SHP77 (cell line): ENCODE results near the gene NXPE3.
"Not testable (repeated sequence)": the region's sequence is repeated elsewhere in the genome, so short reads cannot be mapped to it uniquely, and the experiment has no call there.

Experiments used
- DNase-seq, 2 experiments: peaks; one replicate each; lab custom pipeline; 2025; lab: John Stamatoyannopoulos, UW

Gene NXPE3

DNA sequence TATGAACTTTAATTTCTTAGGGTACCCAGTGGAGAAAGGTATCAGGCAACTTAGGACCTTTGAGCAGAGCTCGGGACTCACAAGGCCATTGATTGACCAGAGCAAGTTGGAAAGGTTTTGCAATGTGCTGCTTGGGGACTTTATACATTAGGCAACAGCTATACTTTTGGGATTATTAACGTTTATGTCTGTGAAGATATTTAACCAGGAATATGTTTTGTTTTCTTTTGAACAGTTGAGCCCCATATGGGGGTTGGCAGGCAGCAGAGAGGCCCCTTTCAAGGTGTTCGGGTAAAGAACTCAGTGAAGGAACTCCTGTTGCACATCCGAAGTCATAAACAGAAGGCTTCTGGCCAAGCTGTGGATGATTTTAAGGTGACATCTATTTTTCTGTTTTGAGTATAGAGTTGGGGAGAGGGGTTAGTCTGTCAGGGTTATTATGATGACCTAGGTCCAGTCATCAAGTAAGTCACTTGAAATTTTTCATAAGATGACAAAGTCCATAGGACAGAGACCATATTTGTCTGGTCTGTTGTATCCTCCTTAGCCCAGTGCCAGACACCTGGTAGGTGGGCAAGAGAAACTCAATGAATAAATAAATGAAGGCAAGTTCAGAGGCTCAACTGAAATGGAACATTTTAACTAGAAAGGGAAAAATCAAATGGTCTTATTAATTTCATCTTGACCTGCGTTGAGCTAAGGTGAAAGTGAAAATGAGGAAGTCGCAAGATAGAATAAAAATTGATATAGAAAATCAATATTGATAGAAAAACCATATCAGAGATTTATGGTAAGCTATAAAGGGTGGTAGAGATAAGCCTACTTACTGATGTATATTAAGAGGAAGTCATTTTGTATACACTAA, 73.1 kb downstream of the NXPE3 start:
- DNase-seq = no peak

GRCh38 chr3:101852983-101853840, 74.2 kb downstream of the NXPE3 start:
- DNase-seq = no peak

GRCh38 chr3:101853982-101854381, 75.0 kb downstream of the NXPE3 start:
- DNase-seq = no peak

DNA sequence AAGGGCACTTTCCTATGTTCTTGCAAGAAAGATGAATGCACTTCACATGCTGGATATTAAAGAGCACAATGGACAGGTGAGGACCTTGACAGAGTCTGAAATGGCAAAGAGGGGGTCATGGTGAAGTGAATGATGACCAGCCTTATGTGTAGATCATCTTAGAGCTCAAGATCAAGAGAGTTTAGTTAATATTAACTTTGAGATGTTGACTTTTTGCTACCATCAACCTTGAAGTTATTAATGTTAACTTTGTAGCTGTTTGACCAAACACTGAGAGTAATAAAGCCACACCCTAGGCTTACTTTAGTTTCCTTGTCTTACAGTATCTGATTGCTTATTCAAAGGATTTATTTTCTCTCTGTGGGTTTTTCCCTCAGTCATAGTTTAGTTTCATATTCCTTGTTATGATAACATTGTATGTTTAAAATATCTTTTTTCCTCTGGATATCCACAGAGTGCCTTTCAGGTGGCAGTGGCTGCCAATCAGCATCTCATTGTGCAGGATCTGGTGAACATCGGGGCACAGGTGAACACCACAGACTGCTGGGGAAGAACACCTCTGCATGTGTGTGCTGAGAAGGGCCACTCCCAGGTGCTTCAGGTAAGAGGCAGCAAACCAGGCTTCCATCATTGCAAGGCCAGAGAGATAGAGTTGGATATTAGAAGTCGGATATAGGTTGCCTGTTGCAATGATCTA, 75.7 kb downstream of the NXPE3 start:
- DNase-seq = no peak

DNA sequence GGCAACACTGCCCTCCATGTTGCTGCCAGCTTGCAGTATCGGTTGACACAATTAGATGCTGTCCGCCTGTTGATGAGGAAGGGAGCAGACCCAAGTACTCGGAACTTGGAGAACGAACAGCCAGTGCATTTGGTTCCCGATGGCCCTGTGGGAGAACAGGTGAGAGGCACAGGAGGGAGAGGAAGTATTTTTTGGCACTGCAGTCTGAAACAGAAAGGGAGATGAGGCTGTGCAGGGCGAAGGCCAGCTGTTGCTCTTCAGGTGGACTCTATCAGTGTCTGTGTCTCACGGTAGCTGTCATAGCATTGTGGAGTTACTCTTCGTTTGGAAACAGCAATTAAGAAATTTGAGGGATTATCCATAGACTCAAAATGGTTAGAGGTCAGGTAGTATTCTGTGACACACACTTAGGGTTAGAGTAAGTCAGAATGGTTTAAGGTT, 78.3 kb downstream of the NXPE3 start:
- no peak for DNase-seq

DNA sequence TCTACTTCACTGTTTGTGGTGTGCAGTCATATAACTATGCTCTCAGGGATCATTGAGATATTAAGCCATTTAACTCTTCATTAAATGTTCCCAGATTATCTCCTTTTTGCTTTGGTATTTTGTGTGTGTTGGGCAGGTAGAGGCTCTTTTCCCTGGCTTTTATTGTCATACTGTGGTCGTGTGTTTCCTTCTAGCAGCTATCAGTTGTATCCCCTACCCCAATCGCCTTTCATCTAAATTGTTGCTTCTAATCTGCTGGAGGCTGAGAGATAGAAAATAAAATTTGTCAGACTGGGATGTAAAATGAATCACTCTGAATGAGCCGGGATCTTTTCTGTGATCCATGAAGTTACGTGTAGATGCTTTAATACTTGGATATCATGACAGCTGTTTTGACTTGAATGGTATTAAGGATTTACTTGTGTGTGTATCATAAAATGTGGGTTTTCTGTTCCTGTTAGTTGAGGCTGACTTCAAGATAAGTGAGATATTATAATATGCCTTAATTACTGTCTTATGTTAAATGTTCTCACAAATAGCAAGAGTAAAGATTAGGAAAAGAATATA, 79.5 kb downstream of the NXPE3 start:
- DNase-seq = no peak

DNA sequence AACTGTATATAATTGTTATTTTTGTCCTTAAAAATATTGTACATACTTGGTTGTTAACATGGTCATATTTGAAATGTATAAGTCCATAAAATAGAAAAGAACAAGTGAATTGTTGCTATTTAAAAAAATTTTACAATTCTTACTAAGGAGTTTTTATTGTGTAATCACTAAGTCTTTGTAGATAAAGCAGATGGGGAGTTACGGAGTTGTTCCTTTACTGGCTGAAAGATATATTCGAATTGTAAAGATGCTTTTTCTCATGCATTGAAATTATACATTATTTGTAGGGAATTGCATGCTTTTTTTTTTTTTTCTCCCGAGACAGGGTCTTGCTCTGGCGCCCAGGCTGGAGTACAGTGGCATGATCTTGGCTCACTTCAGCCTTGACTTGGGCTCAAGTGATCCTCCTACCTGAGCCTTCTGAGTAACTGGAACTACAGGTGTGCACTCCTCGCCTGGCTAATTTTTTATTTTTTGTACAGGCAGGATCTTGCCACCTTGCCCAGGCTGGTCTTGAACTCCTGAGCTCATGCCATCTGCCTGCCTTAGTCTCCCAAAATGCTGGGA, 81.0 kb downstream of the NXPE3 start:
- DNase-seq = no peak

DNA sequence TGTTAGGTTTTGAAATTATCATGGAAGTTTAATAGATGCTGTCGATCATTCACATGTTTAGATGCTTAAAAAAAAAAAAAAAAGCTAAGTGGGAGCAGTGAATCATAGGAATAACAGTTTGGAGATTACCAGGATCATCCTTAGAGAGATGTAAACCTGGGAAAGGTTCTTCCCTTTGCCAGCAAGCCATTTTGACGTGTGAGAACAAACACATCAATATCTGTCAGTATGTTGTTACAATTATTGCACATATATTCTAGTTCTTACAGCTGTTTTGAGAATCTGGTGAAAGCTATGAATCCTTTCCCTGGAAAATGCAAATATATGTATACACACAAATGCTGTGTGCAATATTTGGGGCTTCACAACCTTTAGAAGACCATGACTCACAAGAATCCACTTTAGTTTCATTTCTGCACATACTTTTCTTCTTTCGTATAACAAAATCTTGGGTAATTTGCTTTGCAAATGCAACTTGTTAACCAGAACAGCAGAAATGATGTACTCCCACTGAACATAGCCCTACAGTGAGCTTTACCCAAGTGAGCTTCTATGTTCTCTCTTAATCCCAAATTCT, 82.3 kb downstream of the NXPE3 start:
- DNase-seq = no peak

DNA sequence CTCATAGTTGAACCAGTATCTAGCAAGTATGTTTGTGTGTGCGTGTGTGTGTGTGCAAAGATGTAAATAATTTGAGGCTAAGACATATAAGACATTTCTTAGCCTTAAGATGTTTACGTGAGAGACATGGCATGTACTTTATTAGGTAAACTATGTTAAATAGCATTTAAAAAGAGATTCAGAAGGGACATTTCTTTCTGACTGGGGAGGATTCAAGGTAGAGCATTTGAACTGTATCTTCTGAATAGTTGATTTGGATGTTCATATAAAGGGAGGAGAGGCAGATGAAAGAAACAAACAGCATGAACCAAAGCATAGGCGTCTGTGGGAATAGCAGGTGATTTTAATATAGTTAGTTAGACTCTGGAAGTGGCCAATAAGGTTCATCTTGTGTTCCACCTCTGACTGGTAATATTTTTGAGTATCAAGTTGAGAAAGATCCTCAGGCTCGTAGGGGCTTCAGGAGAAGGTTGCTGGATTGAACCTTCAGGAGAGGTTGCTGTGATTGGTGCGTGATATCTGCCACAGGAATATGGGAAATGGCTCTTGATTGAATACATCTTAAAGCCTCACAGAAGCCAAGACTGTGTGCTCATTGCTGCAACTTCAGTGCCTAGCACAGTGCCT, 82.9 kb downstream of the NXPE3 start:
- DNase-seq = no peak

GRCh38 chr3:101862416-101863165, 83.6 kb downstream of the NXPE3 start:
- DNase-seq = no peak

- not testable (repeated sequence) for DNase-seq
Observed at GRCh38 chr3:101864926-101865325, 85.9 kb downstream of the NXPE3 start.

DNA sequence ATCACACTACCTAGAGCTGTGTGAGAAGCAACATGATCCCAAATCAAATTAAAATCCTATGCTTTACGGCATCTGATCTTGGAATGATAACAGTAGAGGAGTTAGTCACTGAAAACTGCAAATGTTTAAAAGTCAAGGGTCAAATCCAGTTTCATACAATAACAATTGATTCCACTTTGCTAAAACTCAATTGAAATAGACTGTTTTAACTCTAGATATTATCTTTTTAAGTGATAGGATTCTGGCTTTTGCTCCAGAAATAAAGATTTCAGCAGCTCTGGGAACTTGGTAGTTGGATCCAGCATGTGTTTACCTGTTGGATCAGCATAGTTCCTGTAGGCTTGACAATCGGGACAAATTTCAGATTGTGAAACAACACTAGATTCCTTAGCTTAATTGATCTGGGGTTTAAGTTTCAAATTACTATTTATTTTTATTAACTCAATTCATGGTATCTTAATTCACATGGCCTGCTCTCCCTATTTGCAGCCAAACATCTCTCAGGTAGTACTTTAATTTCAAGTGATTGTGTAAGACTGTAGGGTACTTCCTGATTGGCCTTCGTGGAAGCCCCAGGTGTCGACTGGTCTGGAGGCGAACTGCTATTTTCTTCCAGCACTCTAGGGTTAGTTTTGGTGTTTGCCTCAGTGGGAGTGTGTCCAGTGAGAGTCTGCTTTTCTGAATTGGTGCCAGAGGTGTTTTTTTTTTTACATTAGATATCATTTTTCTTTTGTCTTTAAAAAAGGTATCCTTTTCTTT, 86.9 kb downstream of the NXPE3 start:
- no peak for DNase-seq

GRCh38 chr3:101867511-101867910, 88.5 kb downstream of the NXPE3 start:
- no peak for DNase-seq

DNA sequence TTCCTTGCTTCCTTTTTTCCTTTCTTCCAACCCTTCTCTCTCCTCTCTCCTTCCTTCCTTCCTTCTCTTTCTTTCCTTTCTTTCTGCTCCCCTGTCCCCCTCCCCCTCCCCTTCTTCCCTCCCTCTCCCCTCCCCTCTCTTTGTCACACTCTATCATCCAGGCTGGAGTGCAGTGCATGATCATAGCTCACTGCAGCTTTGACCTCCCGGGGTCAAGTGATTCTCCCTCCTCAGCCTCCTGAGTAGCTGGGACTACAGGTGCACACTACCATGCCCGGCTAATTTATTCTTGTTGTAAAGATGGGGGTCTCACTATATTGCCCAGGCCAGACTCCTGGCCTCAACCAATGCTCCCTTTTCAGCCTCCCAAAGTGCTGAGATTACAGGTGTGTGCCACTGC, 89.0 kb downstream of the NXPE3 start:
- DNase-seq = no peak

DNA sequence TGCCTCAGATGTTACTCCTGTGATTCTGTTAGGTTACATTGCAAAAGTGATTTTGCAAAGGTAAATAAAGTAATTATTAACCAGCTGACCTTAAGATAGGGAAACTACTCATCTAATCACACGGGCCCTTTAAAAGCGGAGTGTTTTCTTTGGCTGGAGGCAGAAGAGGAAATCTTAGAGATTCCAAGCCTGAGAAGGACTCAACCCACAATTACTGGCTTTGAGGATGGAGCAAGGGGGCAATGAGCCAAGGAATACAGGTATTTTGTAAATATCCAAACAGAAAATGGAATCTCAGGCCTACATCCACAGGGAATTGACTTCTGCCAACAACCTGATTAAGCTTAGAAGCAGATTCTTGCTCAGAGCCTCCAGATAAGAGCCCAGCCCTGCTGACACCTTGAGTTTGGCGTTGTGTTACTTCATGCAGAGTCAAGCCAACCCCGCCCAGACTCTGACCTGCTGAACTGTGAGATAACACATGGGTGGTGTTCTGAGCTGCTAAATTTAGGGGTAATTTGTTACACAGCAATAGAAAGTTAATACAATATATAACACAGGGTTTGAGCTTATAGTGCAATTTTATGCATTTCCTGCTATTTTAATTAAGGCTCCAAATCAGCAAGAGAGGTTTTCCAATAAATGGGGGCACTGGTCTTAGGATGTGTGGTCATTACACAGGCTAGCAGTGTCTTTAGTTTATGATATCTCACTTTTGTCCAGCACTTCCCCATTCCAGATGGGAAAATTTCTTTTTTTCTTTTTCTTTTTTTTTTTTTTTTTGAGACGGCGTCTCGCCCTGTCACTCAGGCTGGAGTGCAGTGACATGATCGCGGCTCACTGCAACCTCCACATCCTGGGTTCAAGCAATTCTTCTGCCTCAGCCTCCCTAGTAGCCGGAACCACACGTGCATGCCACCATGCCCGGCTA, 89.8 kb downstream of the NXPE3 start:
- no peak for DNase-seq

GRCh38 chr3:101870138-101870537, 91.1 kb downstream of the NXPE3 start:
- DNase-seq = no peak

DNA sequence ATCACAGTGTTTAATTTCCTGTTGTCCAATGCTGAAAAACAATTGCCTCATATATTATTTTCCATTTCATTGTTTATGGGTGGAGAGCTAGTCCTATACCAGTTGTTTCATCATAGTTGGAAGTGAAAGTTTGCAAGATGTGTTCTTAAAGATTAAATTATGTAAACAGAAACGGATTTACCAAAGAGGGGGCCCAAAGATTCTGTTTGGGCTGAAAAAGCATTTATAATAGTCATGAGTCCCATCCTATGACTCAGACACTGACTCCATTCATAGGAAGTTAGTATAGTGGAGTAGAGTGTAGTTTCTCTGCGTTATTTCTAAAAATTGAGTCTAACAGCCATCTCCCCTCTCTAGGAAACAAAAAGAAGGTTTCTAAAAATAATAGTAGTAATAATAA, 94.6 kb downstream of the NXPE3 start:
- DNase-seq = no peak

- DNase-seq = no peak
Observed at GRCh38 chr3:101876142-101876541, 97.1 kb downstream of the NXPE3 start.
